HEK293 (cell line): ENCODE measurements around the gene TOP3A.

Experiments
- CTCF ChIA-PET: fragments of 350-600 bp; formaldehyde crosslinking; extraction: SDS; loops from one replicate; lab custom pipeline; 2021; ENCODE audit warnings: antibody characterized with exemption; lab: Yijun Ruan, JAX
- POLR2A ChIA-PET: fragments of 300-600 bp; formaldehyde crosslinking; extraction: SDS; loops from one replicate; lab custom pipeline; 2020; ENCODE audit warnings: antibody characterized with exemption, inconsistent platforms; lab: Yijun Ruan, JAX
- H3K27ac ChIP-seq: fragments of 200-500 bp; sonication (Bioruptor generic); 2 replicates; pipeline ENCODE4 v1.5.1; 2014; ENCODE audit warnings: low read depth, low read length, control low read depth, inconsistent platforms; ENCODE audit errors: extremely low read depth
- H3K36me3 ChIP-seq, 2 experiments: fragments of 200-500 bp in 1 of 2; sonication (Bioruptor generic) in 1 of 2; 1 replicate in 1 of 2; 2 replicates in 1 of 2; pipeline ENCODE4 v1.5.1; 2014 to 2017; ENCODE audit warnings: inconsistent platforms in 2 of 2, low read length in 2 of 2; ENCODE audit not compliant: control insufficient read depth in 2 of 2, insufficient read depth in 1 of 2
- H3K4me1 ChIP-seq: fragments of 200-500 bp; sonication (Bioruptor generic); 2 replicates; pipeline ENCODE4 v1.5.1; 2014; ENCODE audit warnings: mild to moderate bottlenecking, low read length, inconsistent platforms; ENCODE audit not compliant: control insufficient read depth, insufficient read depth
- H3K4me3 ChIP-seq: 2 replicates; pipeline ENCODE4 v1.5.1; 2011; ENCODE audit warnings: low read depth, mild to moderate bottlenecking, control low read depth, low read length, moderate library complexity
- H3K9me3 ChIP-seq: fragments of 200-500 bp; sonication (Bioruptor generic); 2 replicates; pipeline ENCODE4 v1.5.1; 2014; ENCODE audit warnings: low read depth, low read length, inconsistent platforms; ENCODE audit not compliant: control insufficient read depth, insufficient read depth
- FEZF1 ChIP-seq: fragments of 450-650 bp; formaldehyde crosslinking; IDR thresholded peaks from 2 replicates; pipeline ENCODE4 v1.5.1; 2016; ENCODE audit warnings: missing biosample characterization, missing genetic modification characterization
- KLF1 ChIP-seq: fragments of 450-650 bp; formaldehyde crosslinking; IDR thresholded peaks from 2 replicates; pipeline ENCODE4 v1.5.1; 2016; ENCODE audit warnings: missing biosample characterization, missing genetic modification characterization
- ZFP37 ChIP-seq: fragments of 450-650 bp; formaldehyde crosslinking; IDR thresholded peaks from 2 replicates; pipeline ENCODE4 v1.5.1; 2016; ENCODE audit warnings: missing biosample characterization, missing genetic modification characterization
- ZNF214 ChIP-seq: fragments of 450-650 bp; formaldehyde crosslinking; IDR thresholded peaks from 2 replicates; pipeline ENCODE4 v1.5.1; 2017; ENCODE audit warnings: missing biosample characterization, mild to moderate bottlenecking, missing genetic modification characterization, borderline replicate concordance
- ZNF350 ChIP-seq: fragments of 450-650 bp; formaldehyde crosslinking; IDR thresholded peaks from 2 replicates; pipeline ENCODE4 v1.5.0; 2017; ENCODE audit warnings: missing biosample characterization, mild to moderate bottlenecking, missing genetic modification characterization
- ZNF394 ChIP-seq: fragments of 450-650 bp; formaldehyde crosslinking; IDR thresholded peaks from 2 replicates; pipeline ENCODE4 v1.5.1; 2016; ENCODE audit warnings: missing biosample characterization, missing genetic modification characterization, mild to moderate bottlenecking, moderate library complexity, borderline replicate concordance
- ZNF433 ChIP-seq: fragments of 450-650 bp; formaldehyde crosslinking; IDR thresholded peaks from 2 replicates; pipeline ENCODE4 v1.5.1; 2016; ENCODE audit warnings: missing biosample characterization, missing genetic modification characterization, low read depth
- ZNF529 ChIP-seq: fragments of 450-650 bp; formaldehyde crosslinking; IDR thresholded peaks from 2 replicates; pipeline ENCODE4 v1.5.1; 2017; ENCODE audit warnings: missing genetic modification characterization, missing biosample characterization; ENCODE audit not compliant: insufficient replicate concordance
- ZNF548 ChIP-seq: fragments of 450-650 bp; formaldehyde crosslinking; IDR thresholded peaks from 2 replicates; pipeline ENCODE4 v1.5.1; 2016; ENCODE audit warnings: missing biosample characterization, missing genetic modification characterization
- ZNF623 ChIP-seq: fragments of 450-650 bp; formaldehyde crosslinking; IDR thresholded peaks from 2 replicates; pipeline ENCODE4 v1.5.1; 2016; ENCODE audit warnings: missing biosample characterization, missing genetic modification characterization
- ZNF624 ChIP-seq: fragments of 450-650 bp; formaldehyde crosslinking; IDR thresholded peaks from 2 replicates; pipeline ENCODE4 v1.5.1; 2017; ENCODE audit warnings: missing biosample characterization, missing genetic modification characterization
- TF ChIP-seq, protein P1 (sequence below): fragments of 450-650 bp; formaldehyde crosslinking; IDR thresholded peaks from 2 replicates; pipeline ENCODE4 v1.5.1; 2016; ENCODE audit warnings: missing biosample characterization, missing genetic modification characterization
- TF ChIP-seq, protein P2 (sequence below): fragments of 450-650 bp; formaldehyde crosslinking; IDR thresholded peaks from 2 replicates; pipeline ENCODE4 v1.5.1; 2016; ENCODE audit warnings: missing biosample characterization, missing genetic modification characterization
- TF ChIP-seq, protein P3 (sequence below): fragments of 450-650 bp; formaldehyde crosslinking; IDR thresholded peaks from 2 replicates; pipeline ENCODE4 v1.5.1; 2016; ENCODE audit warnings: missing biosample characterization, missing genetic modification characterization
- TF ChIP-seq, protein P4 (sequence below): fragments of 450-650 bp; formaldehyde crosslinking; IDR thresholded peaks from 2 replicates; pipeline ENCODE4 v1.5.1; 2016; ENCODE audit warnings: missing biosample characterization, missing genetic modification characterization, low read depth

Gene TOP3A

DNA sequence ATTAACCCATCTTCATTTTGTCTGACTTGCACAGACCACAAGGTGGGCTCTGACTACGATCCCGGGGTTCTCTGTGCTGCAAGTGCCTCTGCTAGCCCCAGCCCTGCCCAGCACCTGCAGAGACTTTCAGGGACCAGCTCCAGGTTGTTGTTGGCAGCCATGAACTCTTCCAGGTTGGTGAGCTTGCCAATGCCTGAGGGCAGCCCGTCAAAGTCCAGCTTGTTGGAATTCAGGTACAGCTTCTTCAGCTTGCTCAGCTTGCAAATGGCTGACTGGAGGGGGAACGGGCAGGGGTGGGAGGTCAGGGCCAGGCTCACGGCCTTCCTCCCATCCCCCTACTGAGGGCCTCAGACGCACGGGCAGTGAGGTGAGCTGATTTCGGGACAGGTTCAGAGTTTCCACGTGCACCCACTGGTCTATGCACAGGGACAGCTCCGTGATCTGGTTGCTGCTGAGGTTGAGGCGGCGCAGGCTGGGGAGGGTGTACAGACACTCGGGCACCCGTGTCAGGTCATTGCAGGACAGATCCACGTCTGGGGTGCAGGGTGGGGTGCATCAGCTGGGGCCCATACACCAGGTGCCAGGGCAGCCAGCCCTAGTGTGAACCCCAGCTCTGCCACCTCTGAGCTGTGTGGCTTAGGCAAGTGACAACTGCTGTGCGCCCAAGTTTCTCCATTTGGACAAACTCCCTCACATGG is 61.5 kb downstream of the TOP3A start (continued):
- TF ChIP-seq, protein P1, sequence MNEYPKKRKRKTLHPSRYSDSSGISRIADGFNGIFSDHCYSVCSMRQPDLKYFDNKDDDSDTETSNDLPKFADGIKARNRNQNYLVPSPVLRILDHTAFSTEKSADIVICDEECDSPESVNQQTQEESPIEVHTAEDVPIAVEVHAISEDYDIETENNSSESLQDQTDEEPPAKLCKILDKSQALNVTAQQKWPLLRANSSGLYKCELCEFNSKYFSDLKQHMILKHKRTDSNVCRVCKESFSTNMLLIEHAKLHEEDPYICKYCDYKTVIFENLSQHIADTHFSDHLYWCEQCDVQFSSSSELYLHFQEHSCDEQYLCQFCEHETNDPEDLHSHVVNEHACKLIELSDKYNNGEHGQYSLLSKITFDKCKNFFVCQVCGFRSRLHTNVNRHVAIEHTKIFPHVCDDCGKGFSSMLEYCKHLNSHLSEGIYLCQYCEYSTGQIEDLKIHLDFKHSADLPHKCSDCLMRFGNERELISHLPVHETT (tag by site-specific recombination): no peak
- TF ChIP-seq FEZF1 (no peak), ZNF624 (tag by site-specific recombination) (no peak), ZNF433 (tag by site-specific recombination) (no peak), ZNF394 (tag by site-specific recombination) (no peak), KLF1 (tag by site-specific recombination) (no peak), ZNF350 (tag by site-specific recombination) (no peak), ZNF529 (tag by site-specific recombination) (no peak), ZNF548 (tag by site-specific recombination) (no peak)

DNA sequence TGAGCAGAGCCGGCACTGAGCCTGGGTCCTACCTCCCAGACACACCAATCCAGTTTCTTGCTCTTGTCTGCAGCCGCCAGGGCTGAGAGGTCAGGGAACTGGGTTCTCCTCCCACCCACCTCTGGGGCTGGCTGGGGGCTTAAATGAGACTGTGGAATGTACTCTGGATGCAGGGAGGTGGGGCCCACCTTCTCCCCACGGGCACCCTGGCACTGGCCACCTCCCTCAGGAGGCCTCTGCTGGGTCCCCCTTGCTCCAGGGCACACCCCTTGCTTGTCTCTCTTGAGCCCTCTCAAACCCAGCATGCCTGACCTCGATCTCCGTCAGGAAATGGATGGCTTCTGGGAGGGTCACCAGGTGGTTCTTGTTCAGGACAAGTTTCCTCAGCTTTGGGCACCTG is 62.6 kb downstream of the TOP3A start:
- POLR2A ChIA-PET: no interaction called here
- Histone ChIP-seq H3K36me3 (peaks cover 9 to 97% of the 10 kb centered on the region in 2 experiments), H3K9me3 (no peaks in the 10 kb centered on the region), H3K4me3 (no peak overlapping the region), H3K27ac (no peak overlapping the region), H3K4me1 (peaks cover 2% of the 10 kb centered on the region)
- CTCF ChIA-PET: no interaction called here
- no peak for TF ChIP-seq ZFP37
- TF ChIP-seq, protein P2, sequence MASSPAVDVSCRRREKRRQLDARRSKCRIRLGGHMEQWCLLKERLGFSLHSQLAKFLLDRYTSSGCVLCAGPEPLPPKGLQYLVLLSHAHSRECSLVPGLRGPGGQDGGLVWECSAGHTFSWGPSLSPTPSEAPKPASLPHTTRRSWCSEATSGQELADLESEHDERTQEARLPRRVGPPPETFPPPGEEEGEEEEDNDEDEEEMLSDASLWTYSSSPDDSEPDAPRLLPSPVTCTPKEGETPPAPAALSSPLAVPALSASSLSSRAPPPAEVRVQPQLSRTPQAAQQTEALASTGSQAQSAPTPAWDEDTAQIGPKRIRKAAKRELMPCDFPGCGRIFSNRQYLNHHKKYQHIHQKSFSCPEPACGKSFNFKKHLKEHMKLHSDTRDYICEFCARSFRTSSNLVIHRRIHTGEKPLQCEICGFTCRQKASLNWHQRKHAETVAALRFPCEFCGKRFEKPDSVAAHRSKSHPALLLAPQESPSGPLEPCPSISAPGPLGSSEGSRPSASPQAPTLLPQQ (tag by site-specific recombination): peak; percentile 55; the same call in 1 of the 2 replicates
- TF ChIP-seq, protein P3, sequence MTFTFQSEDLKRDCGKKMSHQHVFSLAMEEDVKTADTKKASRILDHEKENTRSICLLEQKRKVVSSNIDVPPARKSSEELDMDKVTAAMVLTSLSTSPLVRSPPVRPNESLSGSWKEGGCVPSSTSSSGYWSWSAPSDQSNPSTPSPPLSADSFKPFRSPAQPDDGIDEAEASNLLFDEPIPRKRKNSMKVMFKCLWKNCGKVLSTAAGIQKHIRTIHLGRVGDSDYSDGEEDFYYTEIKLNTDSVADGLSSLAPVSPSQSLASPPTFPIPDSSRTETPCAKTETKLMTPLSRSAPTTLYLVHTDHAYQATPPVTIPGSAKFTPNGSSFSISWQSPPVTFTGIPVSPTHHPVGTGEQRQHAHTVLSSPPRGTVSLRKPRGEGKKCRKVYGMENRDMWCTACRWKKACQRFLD (tag by site-specific recombination): no peak
- TF ChIP-seq ZNF214 (tag by site-specific recombination): no peak
- no peak for TF ChIP-seq ZNF394 (tag by site-specific recombination)

DNA sequence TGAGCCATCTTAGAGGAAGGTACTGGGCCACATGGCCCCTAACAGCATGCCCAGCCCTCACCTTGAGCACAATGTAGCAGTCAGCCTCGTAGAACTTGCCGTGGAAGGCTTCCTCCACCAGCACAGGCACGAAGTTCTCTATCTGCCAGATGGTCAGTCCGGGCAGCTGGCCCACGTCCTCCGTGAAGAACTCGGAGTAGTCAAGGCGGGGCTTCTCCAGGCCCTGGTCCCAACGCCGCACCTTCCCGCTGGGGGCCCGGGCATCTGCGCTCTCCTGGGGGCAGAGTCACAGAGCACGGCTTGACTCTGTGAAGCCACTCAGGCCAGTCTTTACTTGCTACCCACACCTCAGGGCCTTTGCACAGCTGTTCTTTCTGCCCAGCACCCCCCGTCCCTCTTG is 63.6 kb downstream of the TOP3A start:
- Histone ChIP-seq H3K9me3 (no peaks in the 10 kb centered on the region), H3K36me3 (peaks cover 9 to 96% of the 10 kb centered on the region in 2 experiments), H3K4me1 (no peaks in the 10 kb centered on the region), H3K4me3 (no peak overlapping the region), H3K27ac (no peak overlapping the region)
- TF ChIP-seq, protein P4, sequence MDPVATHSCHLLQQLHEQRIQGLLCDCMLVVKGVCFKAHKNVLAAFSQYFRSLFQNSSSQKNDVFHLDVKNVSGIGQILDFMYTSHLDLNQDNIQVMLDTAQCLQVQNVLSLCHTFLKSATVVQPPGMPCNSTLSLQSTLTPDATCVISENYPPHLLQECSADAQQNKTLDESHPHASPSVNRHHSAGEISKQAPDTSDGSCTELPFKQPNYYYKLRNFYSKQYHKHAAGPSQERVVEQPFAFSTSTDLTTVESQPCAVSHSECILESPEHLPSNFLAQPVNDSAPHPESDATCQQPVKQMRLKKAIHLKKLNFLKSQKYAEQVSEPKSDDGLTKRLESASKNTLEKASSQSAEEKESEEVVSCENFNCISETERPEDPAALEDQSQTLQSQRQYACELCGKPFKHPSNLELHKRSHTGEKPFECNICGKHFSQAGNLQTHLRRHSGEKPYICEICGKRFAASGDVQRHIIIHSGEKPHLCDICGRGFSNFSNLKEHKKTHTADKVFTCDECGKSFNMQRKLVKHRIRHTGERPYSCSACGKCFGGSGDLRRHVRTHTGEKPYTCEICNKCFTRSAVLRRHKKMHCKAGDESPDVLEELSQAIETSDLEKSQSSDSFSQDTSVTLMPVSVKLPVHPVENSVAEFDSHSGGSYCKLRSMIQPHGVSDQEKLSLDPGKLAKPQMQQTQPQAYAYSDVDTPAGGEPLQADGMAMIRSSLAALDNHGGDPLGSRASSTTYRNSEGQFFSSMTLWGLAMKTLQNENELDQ (tag by site-specific recombination): no peak
- peak; percentile 81 for TF ChIP-seq ZNF623 (tag by site-specific recombination)
- ChIA-PET CTCF (interaction anchor here (1.7 kb wide), 1 partner anchor 34 kb away, joined by 4 read pairs; no protein-coding TSS in a partner anchor), POLR2A (no interaction called here)
